Measurements from ENCODE around the gene LHFPL6.
A peak's percentile ranks its signal among the peaks of the same experiment; 100 is the strongest.

LHFPL6 gene

GRCh38 chr13:39411511-39411910, 191.5 kb downstream of the LHFPL6 start:
- DNase-seq (ENCODE audit: low read depth) = no peak
- H3K4me3 ChIP-seq (ENCODE audit: low read depth, low read length) = no peak overlapping the region
- no peak for TF ChIP-seq MYC (IDR thresholded peaks at IDR 0.05; ENCODE audit: low read depth, low read length)
- no peak for TF ChIP-seq MAX (IDR thresholded peaks at IDR 0.05; ENCODE audit: low read depth, low read length)
- TF ChIP-seq POLR2A (IDR thresholded peaks at IDR 0.05; ENCODE audit: extremely low read depth, insufficient read length) = no peak
- no peak for TF ChIP-seq CTCF (IDR thresholded peaks at IDR 0.05; ENCODE audit: low read depth, low read length)

- TF ChIP-seq MYC (IDR thresholded peaks at IDR 0.05; ENCODE audit: low read depth, low read length) (no peak), MAX (IDR thresholded peaks at IDR 0.05; ENCODE audit: low read depth, low read length) (no peak), CTCF (IDR thresholded peaks at IDR 0.05; ENCODE audit: low read depth, low read length) (no peak), POLR2A (IDR thresholded peaks at IDR 0.05; ENCODE audit: extremely low read depth, insufficient read length) (no peak)
- DNase-seq (ENCODE audit: low read depth) = no peak
- H3K4me3 ChIP-seq (ENCODE audit: low read depth, low read length) = no peak overlapping the region
Observed at GRCh38 chr13:39410964-39411363, 192.0 kb downstream of the LHFPL6 start.

GRCh38 chr13:39410096-39410901, 192.7 kb downstream of the LHFPL6 start:
- H3K4me3 ChIP-seq (ENCODE audit: low read depth, low read length) = no peak overlapping the region
- TF ChIP-seq MAX (IDR thresholded peaks at IDR 0.05; ENCODE audit: low read depth, low read length) = 0 out of 2 replicates have a peak, but pooled peaks have one; percentile 34
- no peak for TF ChIP-seq POLR2A (IDR thresholded peaks at IDR 0.05; ENCODE audit: extremely low read depth, insufficient read length)
- DNase-seq (ENCODE audit: low read depth) = peak; percentile 79

GRCh38 chr13:39408512-39408911, 194.5 kb downstream of the LHFPL6 start:
- no peak for DNase-seq (ENCODE audit: low read depth)
- H3K4me3 ChIP-seq (ENCODE audit: low read depth, low read length) = no peak overlapping the region
- TF ChIP-seq MYC (IDR thresholded peaks at IDR 0.05; ENCODE audit: low read depth, low read length) = no peak
- TF ChIP-seq CTCF (IDR thresholded peaks at IDR 0.05; ENCODE audit: low read depth, low read length) = no peak
- no peak for TF ChIP-seq POLR2A (IDR thresholded peaks at IDR 0.05; ENCODE audit: extremely low read depth, insufficient read length)
- TF ChIP-seq MAX (IDR thresholded peaks at IDR 0.05; ENCODE audit: low read depth, low read length) = no peak

GRCh38 chr13:39407786-39408185, 195.2 kb downstream of the LHFPL6 start:
- TF ChIP-seq MAX (IDR thresholded peaks at IDR 0.05; ENCODE audit: low read depth, low read length) (no peak), MYC (IDR thresholded peaks at IDR 0.05; ENCODE audit: low read depth, low read length) (no peak), POLR2A (IDR thresholded peaks at IDR 0.05; ENCODE audit: extremely low read depth, insufficient read length) (no peak), CTCF (IDR thresholded peaks at IDR 0.05; ENCODE audit: low read depth, low read length) (no peak)

GRCh38 chr13:39407138-39407537, 195.9 kb downstream of the LHFPL6 start:
- no peak overlapping the region for H3K4me3 ChIP-seq (ENCODE audit: low read depth, low read length)
- DNase-seq (ENCODE audit: low read depth) = no peak
- TF ChIP-seq POLR2A (IDR thresholded peaks at IDR 0.05; ENCODE audit: extremely low read depth, insufficient read length) = no peak
- no peak for TF ChIP-seq MAX (IDR thresholded peaks at IDR 0.05; ENCODE audit: low read depth, low read length)
- no peak for TF ChIP-seq MYC (IDR thresholded peaks at IDR 0.05; ENCODE audit: low read depth, low read length)
- TF ChIP-seq CTCF (IDR thresholded peaks at IDR 0.05; ENCODE audit: low read depth, low read length) = no peak

More at GRCh38 chr13:39407786-39408185, 195.2 kb downstream of the LHFPL6 start:
- no peak overlapping the region for H3K4me3 ChIP-seq (ENCODE audit: low read depth, low read length)
- DNase-seq (ENCODE audit: low read depth) = no peak
